PFSK-1 (cell line): ENCODE data around the gene RPL10.

Source experiments
- FOXP2 ChIP-seq: optimal IDR thresholded peaks from 2 replicates; pipeline ENCODE3; 2011; ENCODE audit warnings: borderline replicate concordance, control low read depth, inconsistent platforms; ENCODE audit not compliant: insufficient read depth; ENCODE audit errors: extremely low read length, extremely low read depth
- POLR2AphosphoS5 ChIP-seq: IDR thresholded peaks from 2 replicates; pipeline ENCODE4 v1.6.1; 2012; ENCODE audit warnings: low read depth, mild to moderate bottlenecking, control low read depth, low read length, moderate library complexity
- REST ChIP-seq, 2 experiments: IDR thresholded peaks; 2 replicates each; pipeline versions ENCODE4 v1.6.1 to v1.8.0; 2011 to 2012; ENCODE audit warnings: low read depth in 2 of 2, low read length in 2 of 2, control low read depth in 1 of 2, inconsistent platforms in 1 of 2, mild to moderate bottlenecking in 1 of 2, moderate library complexity in 1 of 2; ENCODE audit not compliant: insufficient read depth in 1 of 2
- SIN3A ChIP-seq: IDR thresholded peaks from 2 replicates; pipeline ENCODE4 v1.6.1; 2012; ENCODE audit warnings: mild to moderate bottlenecking, low read length, moderate library complexity, borderline replicate concordance; ENCODE audit not compliant: insufficient read depth
- TAF1 ChIP-seq: IDR thresholded peaks from 2 replicates; pipeline ENCODE4 v1.6.1; 2012; ENCODE audit warnings: low read length, control low read depth, borderline replicate concordance; ENCODE audit not compliant: insufficient read depth

Gene RPL10

DNA sequence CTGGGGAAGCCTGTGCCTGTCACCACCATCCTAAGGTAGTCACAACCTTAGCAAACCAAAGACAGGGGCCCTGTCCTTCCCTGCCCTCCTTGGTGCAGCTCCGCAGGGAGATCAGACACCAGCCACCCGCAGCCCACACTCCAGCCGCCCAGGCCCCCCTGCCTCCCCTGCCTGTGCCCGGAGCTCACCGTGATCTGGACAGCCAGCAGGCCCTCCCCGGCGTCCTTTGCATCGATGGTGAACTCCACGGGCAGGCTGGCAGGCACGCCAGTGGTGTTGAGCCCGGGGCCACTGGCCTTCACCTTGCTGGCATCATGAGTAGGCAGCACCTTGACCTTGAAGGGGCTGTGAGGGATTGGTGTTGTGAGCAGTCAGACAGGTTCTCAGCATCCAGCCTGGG is 40.2 kb upstream of the RPL10 start:
- TF ChIP-seq SIN3A (no peak), POLR2AphosphoS5 (0 out of 2 replicates have a peak, but pooled peaks have one; percentile 13), FOXP2 (no peak), REST (IDR thresholded peaks at IDR 0.05; ENCODE audit: insufficient read depth in 1 of 2, low read depth in 2 of 2, low read length in 2 of 2) (no peak)

GRCh38 chrX:154358829-154359228 is 39.3 kb upstream of the RPL10 start:
- no peak for TF ChIP-seq FOXP2

DNA sequence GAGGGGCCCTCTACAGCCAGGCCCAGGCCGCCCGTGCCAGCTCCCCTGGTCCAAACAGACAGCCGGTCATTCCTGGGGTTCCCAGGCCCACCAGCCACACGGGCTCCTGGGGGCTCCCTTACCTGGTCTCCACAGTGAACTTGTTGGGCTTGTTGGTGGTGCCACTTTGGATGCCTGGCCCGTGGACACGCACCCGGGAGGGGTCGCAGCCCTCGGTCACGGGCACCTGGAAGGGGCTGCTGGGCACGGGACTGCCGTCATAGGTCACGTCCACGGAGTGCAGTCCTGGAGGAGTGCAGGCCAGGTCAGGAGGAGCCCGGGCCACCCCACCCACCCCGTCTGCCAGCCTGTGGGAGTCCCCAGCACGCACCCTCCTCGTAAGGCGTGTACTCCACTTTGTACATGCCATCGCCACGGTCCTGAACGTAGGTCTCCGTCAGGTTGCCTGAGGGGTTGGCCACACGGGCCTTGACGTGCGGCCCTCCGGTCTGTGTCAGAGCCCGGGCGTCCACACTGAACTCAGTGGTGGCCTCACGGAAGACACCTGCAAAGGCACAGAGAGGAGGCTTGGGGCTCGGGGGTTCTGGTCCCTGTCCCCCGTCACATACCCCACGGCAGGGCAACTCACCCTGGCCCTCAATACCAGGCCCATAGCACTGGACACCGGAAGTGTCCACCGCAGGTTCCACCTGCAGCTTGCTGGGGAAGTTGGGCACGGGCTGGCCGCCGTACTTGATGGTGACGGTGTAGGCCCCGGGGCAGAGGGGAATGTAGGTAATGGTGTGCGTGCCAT is 38.6 kb upstream of the RPL10 start:
- no peak for TF ChIP-seq REST (IDR thresholded peaks at IDR 0.05; ENCODE audit: insufficient read depth in 1 of 2, low read depth in 2 of 2, low read length in 2 of 2)
- no peak for TF ChIP-seq TAF1
- TF ChIP-seq SIN3A: no peak
- TF ChIP-seq POLR2AphosphoS5: no peak

DNA sequence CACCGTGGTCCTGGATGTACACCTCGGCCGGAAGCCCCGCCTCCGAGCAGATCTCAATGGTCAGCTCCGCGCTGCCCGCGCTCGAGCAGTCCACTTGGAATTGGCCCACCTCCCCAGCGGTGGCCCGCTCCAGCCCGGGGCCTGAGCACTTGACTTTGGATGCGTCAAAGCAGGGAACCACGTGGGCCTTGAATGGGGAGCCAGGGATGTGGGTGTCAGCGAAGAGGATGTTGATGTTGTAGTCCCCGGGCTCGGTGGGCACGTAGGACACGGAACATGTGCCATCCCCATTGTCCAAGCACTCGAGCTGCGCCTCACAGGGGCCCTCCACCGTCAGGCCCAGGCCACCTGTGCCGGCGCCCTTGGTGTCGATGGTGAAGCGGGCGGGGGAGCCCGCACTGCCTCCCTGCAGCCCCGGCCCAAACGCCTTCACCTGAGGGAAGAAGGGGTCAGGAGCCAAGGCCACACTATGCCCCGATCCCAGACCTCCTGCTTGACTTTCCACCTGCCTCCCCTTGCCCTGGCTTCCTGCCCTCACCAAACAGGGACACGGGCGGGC is 37.9 kb upstream of the RPL10 start:
- TF ChIP-seq SIN3A: no peak
- no peak for TF ChIP-seq TAF1
- no peak for TF ChIP-seq REST (IDR thresholded peaks at IDR 0.05; ENCODE audit: insufficient read depth in 1 of 2, low read depth in 2 of 2, low read length in 2 of 2)
- no peak for TF ChIP-seq POLR2AphosphoS5
- no peak for TF ChIP-seq FOXP2

DNA sequence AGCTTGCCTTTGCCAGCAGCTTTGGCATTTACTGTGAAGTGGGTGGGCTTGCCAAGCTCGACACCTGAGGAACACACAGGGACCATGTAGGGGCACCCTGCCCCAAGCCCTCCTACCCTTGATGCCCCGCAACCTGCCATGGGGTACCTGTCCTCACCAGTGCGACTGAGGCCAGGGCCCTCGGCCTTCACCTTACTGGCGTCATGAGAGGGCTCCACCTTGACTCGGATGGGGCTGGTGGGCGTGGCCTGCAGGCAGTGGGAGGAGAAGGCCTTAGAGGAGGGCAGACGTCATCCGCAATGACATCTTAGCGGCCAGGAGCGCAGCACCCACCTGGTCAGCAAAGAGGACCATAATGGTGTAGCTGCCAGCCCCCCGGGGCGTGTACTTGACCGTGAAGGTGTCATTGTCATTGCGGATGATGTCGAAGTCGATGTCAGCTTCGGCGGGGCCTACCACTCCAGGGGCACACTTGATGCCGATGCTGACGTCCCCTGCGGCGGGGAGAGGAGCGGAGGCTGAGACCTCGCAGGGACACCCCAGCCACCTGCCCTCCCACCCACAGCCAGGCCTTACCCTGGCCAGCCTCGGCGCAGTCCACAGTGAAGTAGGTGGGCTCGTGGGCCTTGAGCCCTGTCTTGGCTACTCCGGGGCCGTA is 36.0 kb upstream of the RPL10 start:
- TF ChIP-seq FOXP2 (no peak), TAF1 (no peak), SIN3A (no peak), POLR2AphosphoS5 (no peak), REST (IDR thresholded peaks at IDR 0.05; ENCODE audit: insufficient read depth in 1 of 2, low read depth in 2 of 2, low read length in 2 of 2) (no peak)
